H9 (cell line): ENCODE results near the gene AQP3. TPM values are rescaled to one million over a fixed set of nuclear protein-coding genes. Genes with fewer than 3 reads are reported as not detected.
"Not testable (repeated sequence)": the region's sequence is repeated elsewhere in the genome, so short reads cannot be mapped to it uniquely, and the experiment has no call there.

Experiments used
- DNase-seq: peaks from one replicate; pipeline ENCODE4 v3.0.0-alpha.2; 2017
- H2AFZ ChIP-seq: one replicate; pipeline ENCODE4 v1.6.1; 2013; ENCODE audit warnings: mild to moderate bottlenecking, low read length, control low read depth, moderate library complexity
- H2AK5ac ChIP-seq: 2 replicates; pipeline ENCODE4 v1.6.1; 2013; ENCODE audit warnings: low read length, control low read depth, mixed read lengths; ENCODE audit not compliant: insufficient read length
- H2BK120ac ChIP-seq: one replicate; pipeline ENCODE4 v1.6.1; 2013; ENCODE audit warnings: low read depth, mild to moderate bottlenecking, low read length, control low read depth, inconsistent platforms; ENCODE audit not compliant: poor library complexity, severe bottlenecking
- H2BK12ac ChIP-seq: 2 replicates; pipeline ENCODE4 v1.6.1; 2013; ENCODE audit warnings: low read length, control low read depth, mixed read lengths, low read depth; ENCODE audit not compliant: insufficient read length
- H2BK15ac ChIP-seq: 2 replicates; pipeline ENCODE4 v1.6.1; 2013; ENCODE audit warnings: low read depth, low read length, control low read depth
- H2BK20ac ChIP-seq: one replicate; pipeline ENCODE4 v1.6.1; 2013; ENCODE audit warnings: low read depth, mild to moderate bottlenecking, low read length, control low read depth, inconsistent platforms; ENCODE audit not compliant: poor library complexity, severe bottlenecking
- H2BK5ac ChIP-seq: 2 replicates; pipeline ENCODE4 v1.6.1; 2013; ENCODE audit warnings: low read length, control low read depth, mixed read lengths; ENCODE audit not compliant: insufficient read length
- H3K14ac ChIP-seq: 2 replicates; pipeline ENCODE4 v1.6.1; 2013; ENCODE audit warnings: low read length, control low read depth; ENCODE audit not compliant: insufficient read depth
- H3K18ac ChIP-seq: 2 replicates; pipeline ENCODE4 v1.6.1; 2013; ENCODE audit warnings: low read depth, mild to moderate bottlenecking, mixed read lengths, low read length, control low read depth; ENCODE audit not compliant: insufficient read length
- H3K23ac ChIP-seq: 2 replicates; pipeline ENCODE4 v1.6.1; 2013; ENCODE audit warnings: low read length, control low read depth, mixed read lengths, low read depth; ENCODE audit not compliant: insufficient read length
- H3K23me2 ChIP-seq: 2 replicates; pipeline ENCODE4 v1.6.1; 2013; ENCODE audit warnings: low read depth, mild to moderate bottlenecking, mixed read lengths, low read length, control low read depth; ENCODE audit not compliant: insufficient read length, poor library complexity, severe bottlenecking
- H3K27ac ChIP-seq: 2 replicates; pipeline ENCODE4 v1.5.1; 2013; ENCODE audit warnings: low read length, control low read depth, mixed read lengths, low read depth; ENCODE audit not compliant: insufficient read length
- H3K27me3 ChIP-seq: 2 replicates; pipeline ENCODE4 v1.6.1; 2013; ENCODE audit warnings: low read length, control low read depth, inconsistent platforms; ENCODE audit not compliant: insufficient read depth
- H3K4ac ChIP-seq: 2 replicates; pipeline ENCODE4 v1.6.1; 2013; ENCODE audit warnings: low read depth, mild to moderate bottlenecking, control low read depth, inconsistent platforms, low read length, moderate library complexity
- H3K4me1 ChIP-seq: 2 replicates; pipeline ENCODE4 v1.6.1; 2013; ENCODE audit warnings: low read length, control low read depth, inconsistent platforms; ENCODE audit not compliant: insufficient read depth
- H3K4me2 ChIP-seq: 2 replicates; pipeline ENCODE4 v1.6.1; 2013; ENCODE audit warnings: low read length, control low read depth, mixed read lengths; ENCODE audit not compliant: insufficient read length, insufficient read depth
- H3K56ac ChIP-seq: 2 replicates; pipeline ENCODE4 v1.6.1; 2013; ENCODE audit warnings: low read depth, mild to moderate bottlenecking, mixed read lengths, low read length, control low read depth; ENCODE audit not compliant: insufficient read length
- H3K79me1 ChIP-seq: 2 replicates; pipeline ENCODE4 v1.6.1; 2013; ENCODE audit warnings: low read depth, mild to moderate bottlenecking, moderate library complexity, low read length, control low read depth, inconsistent platforms; ENCODE audit not compliant: insufficient read depth, poor library complexity, severe bottlenecking
- H3K79me2 ChIP-seq: 2 replicates; pipeline ENCODE4 v1.6.1; 2013; ENCODE audit warnings: low read length, control low read depth, inconsistent platforms; ENCODE audit not compliant: insufficient read depth
- H3K9ac ChIP-seq: 2 replicates; pipeline ENCODE4 v1.6.1; 2013; ENCODE audit warnings: low read length, control low read depth, mixed read lengths; ENCODE audit not compliant: insufficient read length; ENCODE audit errors: extremely low read depth
- H3K9me3 ChIP-seq: one replicate; pipeline ENCODE4 v1.6.1; 2013; ENCODE audit warnings: low read depth, low read length, inconsistent platforms; ENCODE audit not compliant: control insufficient read depth
- H3T11ph ChIP-seq: one replicate; pipeline ENCODE4 v1.6.1; 2013; ENCODE audit warnings: mild to moderate bottlenecking, low read length, control low read depth, inconsistent platforms
- H4K20me1 ChIP-seq: one replicate; pipeline ENCODE4 v1.6.1; 2013; ENCODE audit not compliant: control insufficient read depth, insufficient read length, insufficient read depth
- H4K5ac ChIP-seq: 2 replicates; pipeline ENCODE4 v1.6.1; 2013; ENCODE audit warnings: low read depth, mild to moderate bottlenecking, mixed read lengths, low read length, control low read depth; ENCODE audit not compliant: insufficient read length
- H4K8ac ChIP-seq: replicated peaks from 2 replicates; pipeline ENCODE4 v1.6.1; 2013; ENCODE audit warnings: low read length, control low read depth, mixed read lengths, low read depth; ENCODE audit not compliant: insufficient read length
- H4K91ac ChIP-seq: 2 replicates; pipeline ENCODE4 v1.6.1; 2013; ENCODE audit warnings: low read depth, mild to moderate bottlenecking, moderate library complexity, mixed read lengths, low read length, control low read depth; ENCODE audit not compliant: insufficient read length
- H3K27ac Mint-ChIP-seq, 3 experiments: 2 replicates in 2 of 3; 3 replicates in 1 of 3; pipeline ENCODE4 v1.8.0; 2020 to 2021; ENCODE audit warnings: mixed read lengths in 3 of 3, mild to moderate bottlenecking in 1 of 3, moderate library complexity in 1 of 3
- H3K27me3 Mint-ChIP-seq: 2 replicates; pipeline ENCODE4 v1.8.0; 2021; ENCODE audit warnings: low read depth, mild to moderate bottlenecking, moderate library complexity, mixed read lengths
- H3K36me3 Mint-ChIP-seq, 3 experiments: 2 replicates in 2 of 3; 3 replicates in 1 of 3; pipeline ENCODE4 v1.8.0; 2020 to 2021; ENCODE audit warnings: low read depth in 3 of 3, mixed read lengths in 3 of 3; ENCODE audit not compliant: insufficient read depth in 1 of 3
- H3K4me1 Mint-ChIP-seq, 2 experiments: 2 replicates each; pipeline ENCODE4 v1.8.0; 2020; ENCODE audit warnings: mixed read lengths in 2 of 2
- H3K4me3 Mint-ChIP-seq, 2 experiments: 2 replicates in 1 of 2; 3 replicates in 1 of 2; pipeline ENCODE4 v1.8.0; 2020 to 2021; ENCODE audit warnings: mild to moderate bottlenecking in 2 of 2, mixed read lengths in 2 of 2, moderate library complexity in 1 of 2
- H3K9me3 Mint-ChIP-seq, 2 experiments: 2 replicates in 1 of 2; 3 replicates in 1 of 2; pipeline ENCODE4 v1.8.0; 2020; ENCODE audit warnings: mild to moderate bottlenecking in 2 of 2, mixed read lengths in 2 of 2, moderate library complexity in 1 of 2
- CTCF ChIP-seq: fragments of 200-600 bp; sonication (generic); conservative IDR thresholded peaks from 3 replicates; pipeline ENCODE4 v1.8.0; 2021; ENCODE audit warnings: antibody characterized with exemption, mild to moderate bottlenecking
- WGBS: extraction: QIAGEN DNeasy Blood & Tissue Kit; methylation state at CpG from one replicate; pipeline ENCODE4 v1.1.7; 2013; ENCODE audit warnings: missing lambda C conversion rate, low lambda C conversion rate, mixed read lengths; ENCODE audit not compliant: insufficient read length; ENCODE audit errors: extremely low coverage; 5-methylcytosine and 5-hydroxymethylcytosine counted together
- total RNA-seq: library from RNA; stranded (reverse); gene quantifications from 2 replicates; pipeline ENCODE4 v1.2.1, GENCODE V29; 2021

AQP3 gene
- total RNA-seq, 1 experiment from 2014 or later, result 1.6 TPM

GRCh38 chr9:33393581-33393980, 53.8 kb downstream of the AQP3 start:
- Histone ChIP-seq H4K8ac (no peak overlapping the region), H2AK5ac (no peak overlapping the region), H3K27ac (no peak overlapping the region), H3K18ac (no peak overlapping the region), H4K5ac (no peak overlapping the region), H2BK12ac (no peak overlapping the region), H2BK15ac (no peak overlapping the region), H3K23ac (no peak overlapping the region), H3K56ac (no peak overlapping the region), H2BK20ac (no peak overlapping the region), H2BK120ac (no peak overlapping the region), H3K14ac (no peak overlapping the region), H3T11ph (no peak overlapping the region), H2AFZ (no peak overlapping the region), H3K9ac (no peak overlapping the region), H4K20me1 (no peaks in the 10 kb centered on the region), H2BK5ac (no peak overlapping the region), H3K4ac (no peak overlapping the region), H3K79me1 (no peaks in the 10 kb centered on the region), H3K23me2 (no peaks in the 10 kb centered on the region), H4K91ac (no peak overlapping the region), H3K4me2 (no peak overlapping the region), H3K9me3 (no peaks in the 10 kb centered on the region), H3K27me3 (no peaks in the 10 kb centered on the region), H3K4me1 (no peaks in the 10 kb centered on the region; the same call in 1 of the 2 replicates), H3K79me2 (no peaks in the 10 kb centered on the region)
- Mint-ChIP-seq H3K4me3 (no peak overlapping the region), H3K4me1 (peaks cover 6 to 22% of the 10 kb centered on the region in 2 experiments; a peak in 3 of 4 replicates), H3K27ac (no peak overlapping the region; a peak in 1 of 7 replicates), H3K36me3 (no peaks in the 10 kb centered on the region), H3K27me3 (peaks cover 7% of the 10 kb centered on the region), H3K9me3 (no peaks in the 10 kb centered on the region)
- TF ChIP-seq CTCF, result no peak
- WGBS, result no CpG with 5 or more reads among the region's 11 CpGs
- no peak for DNase-seq

GRCh38 chr9:33392591-33393021, 54.8 kb downstream of the AQP3 start:
- not testable (repeated sequence) for H2AFZ ChIP-seq, H3K4me3 Mint-ChIP-seq, H3K4me2 ChIP-seq, DNase-seq, H3K36me3 Mint-ChIP-seq, H3K56ac ChIP-seq, H4K20me1 ChIP-seq, H2BK120ac ChIP-seq, H3K23me2 ChIP-seq, H3K27me3 ChIP-seq, H3K27ac Mint-ChIP-seq, H3K18ac ChIP-seq, H4K8ac ChIP-seq, H3K79me1 ChIP-seq, H4K91ac ChIP-seq, H3K9ac ChIP-seq, H2BK12ac ChIP-seq, H3K79me2 ChIP-seq, H3K23ac ChIP-seq, H2BK20ac ChIP-seq, H2AK5ac ChIP-seq, H3K27ac ChIP-seq, H3K9me3 ChIP-seq, H3K4me1 ChIP-seq, H2BK5ac ChIP-seq, H2BK15ac ChIP-seq, H3K9me3 Mint-ChIP-seq, H3K4ac ChIP-seq, H4K5ac ChIP-seq, H3T11ph ChIP-seq, H3K14ac ChIP-seq
- WGBS, result no CpG with 5 or more reads among the region's 7 CpGs
- H3K27me3 Mint-ChIP-seq, result peaks cover 11% of the 10 kb centered on the region
- H3K4me1 Mint-ChIP-seq, result peaks cover 14 to 31% of the 10 kb centered on the region in 2 experiments
